Left lung (tissue), 14 donors: ENCODE results near the gene CDK2AP2. TPM values are rescaled to one million over a fixed set of nuclear protein-coding genes. Genes with fewer than 3 reads are reported as not detected.
"Not testable (repeated sequence)": the region's sequence is repeated elsewhere in the genome, so short reads cannot be mapped to it uniquely, and the experiment has no call there.

Experiments
- ATAC-seq: fragments of 200-7000 bp; cut with Tn5 transposase; one replicate; pipeline ENCODE4 v1.9.1; 2020; ENCODE audit warnings: moderate library complexity
- DNase-seq, 4 donors: peaks; one replicate each; pipeline ENCODE4 v3.0.0-alpha.2; 2013 to 2020
- H3K27ac ChIP-seq, 2 donors: fragments of 200-600 bp; sonication (generic) in 1 of 2; one replicate each; pipeline versions ENCODE4 v1.5.0 to v1.8.0; 2020 to 2021
- H3K27me3 ChIP-seq, 2 donors: fragments of 200-600 bp; sonication (generic) in 1 of 2; one replicate each; pipeline versions ENCODE4 v1.5.0 to v1.8.0; 2020 to 2021
- H3K36me3 ChIP-seq, 2 donors: fragments of 200-600 bp; sonication (generic) in 1 of 2; one replicate each; pipeline versions ENCODE4 v1.5.0 to v1.8.0; 2020 to 2021
- H3K4me1 ChIP-seq, 2 donors: fragments of 200-600 bp; one replicate each; pipeline ENCODE4 v1.8.0; 2021
- H3K4me3 ChIP-seq, 2 donors: fragments of 200-600 bp; sonication (generic) in 1 of 2; one replicate each; pipeline versions ENCODE4 v1.5.0 to v1.8.0; 2020 to 2021; ENCODE audit warnings: mild to moderate bottlenecking in 1 of 2
- H3K9me3 ChIP-seq, 2 donors: fragments of 200-600 bp; sonication (generic) in 1 of 2; one replicate each; pipeline versions ENCODE4 v1.5.0 to v1.8.0; 2020 to 2021
- intact Hi-C, 2 donors: fragments of 100-400 bp; cut with DNase I; formaldehyde crosslinking; loops; one replicate each; pipeline versions ENCODE4 v1.11.2 to v1.14.2; 2022
- long read RNA-seq, 12 donors: library from polyadenylated mRNA in 2 of 12; unstranded in 2 of 12; transcript quantifications; one replicate each; pipeline ENCODE4 v2.0.0 and lab custom pipeline, GENCODE V29; 2019 to 2026
- polyA plus RNA-seq, 6 donors: library from polyadenylated mRNA; unstranded; fragments of 120-200 nt; gene quantifications; one replicate each; pipeline ENCODE4 v1.2.1, GENCODE V29; 2013; ENCODE audit not compliant: insufficient read length in 6 of 6
- total RNA-seq, 2 donors: library from RNA; stranded (reverse); fragmentation: NEBNext Ultra II Directional; extraction: Animal tissue kit (Norgen Biotek cat#: 25700); gene quantifications; one replicate each; pipeline ENCODE4 v1.2.1, GENCODE V29; 2021
- TF ChIP-seq, protein P1 (sequence below), 2 donors: fragments of 200-600 bp; sonication (generic) in 1 of 2; IDR thresholded peaks; one replicate each; pipeline versions ENCODE4 v1.5.0 to v1.8.0; 2021; ENCODE audit warnings: antibody characterized with exemption in 2 of 2
- donor health status: DM: no; HTN: yes; CAD: no.
- donor health status: DM: no; HTN: no; CAD: no.

Gene CDK2AP2, protein sequence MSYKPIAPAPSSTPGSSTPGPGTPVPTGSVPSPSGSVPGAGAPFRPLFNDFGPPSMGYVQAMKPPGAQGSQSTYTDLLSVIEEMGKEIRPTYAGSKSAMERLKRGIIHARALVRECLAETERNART
- total RNA-seq, result 10 to 100 TPM; 82.2 to 92.8 TPM
- 10 to 100 TPM; 25.8 to 40.0 (median 29.2) TPM for polyA plus RNA-seq
- long read RNA-seq, donor 1, transcript CDK2AP2-201 (4 exons, 1,378 nt), result major isoform, 36 of 43 reads
- long read RNA-seq, donor 1, transcript CDK2AP2-202 (3 exons, 1,692 nt), result minor isoform, 6 of 43 reads
- long read RNA-seq, donor 1, partial matches to known transcripts, result 0 of 43 reads
- long read RNA-seq, donor 1, other reads (novel, unspliced or antisense), result 0 of 43 reads
- long read RNA-seq, donor 2, transcript CDK2AP2-202 (3 exons, 1,692 nt), result minor isoform, 5 of 27 reads
- long read RNA-seq, donor 2, transcript CDK2AP2-201 (4 exons, 1,378 nt), result major isoform, 19 of 27 reads
- long read RNA-seq, donor 2, partial matches to known transcripts, result 0 of 27 reads
- long read RNA-seq, donor 2, other reads (novel, unspliced or antisense), result 0 of 27 reads
- long read RNA-seq, donor 3, transcript CDK2AP2-201 (4 exons, 1,378 nt), result major isoform, 15 of 19 reads
- long read RNA-seq, donor 3, partial matches to known transcripts, result 0 of 19 reads
- long read RNA-seq, donor 3, other reads (novel, unspliced or antisense), result 0 of 19 reads
- long read RNA-seq, donor 4, transcript CDK2AP2-201 (4 exons, 1,378 nt), result major isoform, 117 of 135 reads
- long read RNA-seq, donor 4, transcript CDK2AP2-204 (4 exons, 923 nt), result minor isoform, 8 of 135 reads
- long read RNA-seq, donor 4, partial matches to known transcripts, result 4 of 135 reads
- long read RNA-seq, donor 4, other reads (novel, unspliced or antisense), result 2 of 135 reads
- long read RNA-seq, donor 5, transcript CDK2AP2-201 (4 exons, 1,378 nt), result major isoform, 37 of 43 reads
- long read RNA-seq, donor 5, partial matches to known transcripts, result 0 of 43 reads
- long read RNA-seq, donor 5, other reads (novel, unspliced or antisense), result 0 of 43 reads
- long read RNA-seq, donor 6, transcript CDK2AP2-201 (4 exons, 1,378 nt), result major isoform, 19 of 23 reads
- long read RNA-seq, donor 6, partial matches to known transcripts, result 0 of 23 reads
- long read RNA-seq, donor 6, other reads (novel, unspliced or antisense), result 0 of 23 reads
- long read RNA-seq, donor 7, transcript CDK2AP2-201 (4 exons, 1,378 nt), result major isoform, 9 of 13 reads
- long read RNA-seq, donor 7, partial matches to known transcripts, result 0 of 13 reads
- long read RNA-seq, donor 7, other reads (novel, unspliced or antisense), result 0 of 13 reads
- long read RNA-seq, donor 8, transcript CDK2AP2-201 (4 exons, 1,378 nt), result major isoform, 30 of 39 reads
- long read RNA-seq, donor 8, partial matches to known transcripts, result 0 of 39 reads
- long read RNA-seq, donor 8, other reads (novel, unspliced or antisense), result 0 of 39 reads
- long read RNA-seq, donor 9, result 0 reads
- long read RNA-seq, donor 10, transcript CDK2AP2-201 (4 exons, 1,378 nt), result major isoform, 102 of 129 reads
- long read RNA-seq, donor 10, transcript CDK2AP2-204 (4 exons, 923 nt), result minor isoform, 7 of 129 reads
- long read RNA-seq, donor 10, transcript CDK2AP2-202 (3 exons, 1,692 nt), result minor isoform, 15 of 129 reads
- long read RNA-seq, donor 10, partial matches to known transcripts, result 0 of 129 reads
- long read RNA-seq, donor 10, other reads (novel, unspliced or antisense), result 4 of 129 reads
- long read RNA-seq, donor 11, transcript CDK2AP2-202 (3 exons, 1,692 nt), result minor isoform, 11 of 28 reads
- long read RNA-seq, donor 11, transcript CDK2AP2-201 (4 exons, 1,378 nt), result major isoform, 13 of 28 reads
- long read RNA-seq, donor 11, partial matches to known transcripts, result 0 of 28 reads
- long read RNA-seq, donor 11, other reads (novel, unspliced or antisense), result 0 of 28 reads
- long read RNA-seq, donor 12, transcript CDK2AP2-201 (4 exons, 1,378 nt), result major isoform, 29 of 33 reads
- long read RNA-seq, donor 12, partial matches to known transcripts, result 0 of 33 reads
- long read RNA-seq, donor 12, other reads (novel, unspliced or antisense), result 0 of 33 reads

DNA sequence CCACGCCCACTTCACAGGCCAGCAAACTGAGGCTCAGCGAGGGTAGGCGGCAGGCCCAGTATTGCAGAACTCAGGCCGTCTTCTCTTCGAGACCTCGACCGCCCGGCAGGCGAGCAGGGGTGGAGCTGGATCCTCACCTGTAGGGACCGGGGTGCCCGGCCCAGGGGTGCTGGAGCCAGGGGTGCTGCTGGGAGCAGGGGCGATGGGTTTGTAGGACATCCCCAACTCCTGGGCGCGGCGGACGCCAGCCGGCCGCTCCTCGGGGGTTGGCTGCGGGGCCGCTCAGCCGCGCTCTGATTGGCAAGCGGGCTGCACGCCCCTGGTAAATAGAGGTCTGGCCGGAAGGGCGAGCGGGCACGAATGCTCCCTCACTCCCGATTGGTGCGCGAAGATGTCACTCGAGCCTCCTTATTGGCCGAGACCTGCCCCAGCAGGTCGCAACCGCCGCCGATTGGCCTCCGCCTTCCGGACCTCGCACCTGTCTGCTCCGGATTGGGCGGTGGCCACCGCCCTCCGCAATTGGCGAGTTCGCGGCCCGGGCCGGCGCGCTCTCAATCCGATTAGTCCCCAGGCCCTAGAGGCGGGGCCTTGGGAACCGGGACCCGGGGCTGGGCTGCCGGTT lies at the start of gene CDK2AP2:
Gene CDK2AP2, minus strand, starts transcription at position 299 of the 622 bp plus-strand sequence. Its CDS starts 80 bp downstream, at position 219.
- DNase-seq, result peak; percentile 90 to 100 (median 98)
- Histone ChIP-seq H3K36me3 (peaks cover 0 to 7% of the 10 kb centered on the region in 2 donors), H3K4me3 (peak within 1 kb of the TSS; percentile 83 to 94), H3K27ac (peak within 1 kb of the TSS; percentile 97 to 99), H3K4me1 (peaks cover 24 to 52% of the 10 kb centered on the region in 2 donors), H3K27me3 (peaks cover 0 to 46% of the 10 kb centered on the region in 2 donors), H3K9me3 (no peaks in the 10 kb centered on the region)
- intact Hi-C loops, result loop anchor here in 1 of 2 donors (5.0 kb wide), 1 partner anchor 116 kb away; the partner anchor contains the start of gene RAD9A
- TF ChIP-seq, protein P1, sequence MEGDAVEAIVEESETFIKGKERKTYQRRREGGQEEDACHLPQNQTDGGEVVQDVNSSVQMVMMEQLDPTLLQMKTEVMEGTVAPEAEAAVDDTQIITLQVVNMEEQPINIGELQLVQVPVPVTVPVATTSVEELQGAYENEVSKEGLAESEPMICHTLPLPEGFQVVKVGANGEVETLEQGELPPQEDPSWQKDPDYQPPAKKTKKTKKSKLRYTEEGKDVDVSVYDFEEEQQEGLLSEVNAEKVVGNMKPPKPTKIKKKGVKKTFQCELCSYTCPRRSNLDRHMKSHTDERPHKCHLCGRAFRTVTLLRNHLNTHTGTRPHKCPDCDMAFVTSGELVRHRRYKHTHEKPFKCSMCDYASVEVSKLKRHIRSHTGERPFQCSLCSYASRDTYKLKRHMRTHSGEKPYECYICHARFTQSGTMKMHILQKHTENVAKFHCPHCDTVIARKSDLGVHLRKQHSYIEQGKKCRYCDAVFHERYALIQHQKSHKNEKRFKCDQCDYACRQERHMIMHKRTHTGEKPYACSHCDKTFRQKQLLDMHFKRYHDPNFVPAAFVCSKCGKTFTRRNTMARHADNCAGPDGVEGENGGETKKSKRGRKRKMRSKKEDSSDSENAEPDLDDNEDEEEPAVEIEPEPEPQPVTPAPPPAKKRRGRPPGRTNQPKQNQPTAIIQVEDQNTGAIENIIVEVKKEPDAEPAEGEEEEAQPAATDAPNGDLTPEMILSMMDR (IDR thresholded peaks at IDR 0.05), result no peak
- peak; percentile 82 for ATAC-seq

DNA sequence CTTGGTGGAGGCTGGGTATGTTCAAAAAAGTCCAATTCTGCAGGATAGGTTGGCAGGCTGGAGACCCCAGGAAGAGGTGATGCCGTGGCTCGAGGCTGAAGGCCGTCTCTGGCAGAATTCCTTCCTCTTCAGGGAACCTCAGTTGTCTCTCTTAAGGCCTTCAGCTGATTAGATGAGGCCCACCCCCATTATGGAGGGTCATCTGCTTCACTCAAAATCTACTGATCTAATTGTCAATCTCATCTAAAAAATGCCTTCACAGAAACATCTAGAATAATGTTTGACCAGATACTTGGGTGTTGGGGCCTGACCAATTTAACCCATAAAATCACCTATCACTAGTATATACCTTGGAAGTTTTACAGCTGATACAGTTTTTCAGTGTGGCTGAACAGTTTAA lies 48.3 kb upstream of the CDK2AP2 start:
- ATAC-seq (no peak), DNase-seq (no peak)
- TF ChIP-seq, protein P1 (IDR thresholded peaks at IDR 0.05), result no peak
- H3K4me1 ChIP-seq, result no peaks in the 10 kb centered on the region
- no peaks in the 10 kb centered on the region for H3K36me3 ChIP-seq
- intact Hi-C loops, result no loop called here
- peaks cover 0 to 7% of the 10 kb centered on the region in 2 donors for H3K27me3 ChIP-seq
- no peak overlapping the region for H3K27ac ChIP-seq
- no peak overlapping the region for H3K4me3 ChIP-seq
- peaks cover 0 to 6% of the 10 kb centered on the region in 2 donors for H3K9me3 ChIP-seq

DNA sequence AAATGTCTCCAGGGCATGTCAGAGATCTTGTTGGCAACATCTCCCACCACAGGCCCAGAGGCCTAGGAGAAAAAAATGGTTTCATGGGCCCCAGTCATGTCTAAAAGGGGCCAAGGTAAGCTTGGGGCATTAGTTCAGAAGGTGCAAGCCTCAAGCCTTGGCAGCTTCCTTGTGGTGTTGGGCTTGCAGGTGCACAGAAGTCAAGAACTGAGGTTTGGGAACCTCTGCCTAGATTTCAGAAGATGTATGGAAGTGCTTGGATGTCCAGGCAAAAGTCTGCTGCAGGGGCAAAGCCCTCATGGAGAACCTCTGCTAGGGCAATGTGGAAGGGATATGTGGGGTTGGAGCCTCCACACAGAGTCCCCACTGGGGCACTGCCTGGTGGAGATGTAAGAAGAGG lies 43.7 kb upstream of the CDK2AP2 start:
- H3K4me3 ChIP-seq, H3K36me3 ChIP-seq, DNase-seq, H3K9me3 ChIP-seq, ATAC-seq, H3K27me3 ChIP-seq, intact Hi-C loops, H3K4me1 ChIP-seq, H3K27ac ChIP-seq: not testable (repeated sequence)

DNA sequence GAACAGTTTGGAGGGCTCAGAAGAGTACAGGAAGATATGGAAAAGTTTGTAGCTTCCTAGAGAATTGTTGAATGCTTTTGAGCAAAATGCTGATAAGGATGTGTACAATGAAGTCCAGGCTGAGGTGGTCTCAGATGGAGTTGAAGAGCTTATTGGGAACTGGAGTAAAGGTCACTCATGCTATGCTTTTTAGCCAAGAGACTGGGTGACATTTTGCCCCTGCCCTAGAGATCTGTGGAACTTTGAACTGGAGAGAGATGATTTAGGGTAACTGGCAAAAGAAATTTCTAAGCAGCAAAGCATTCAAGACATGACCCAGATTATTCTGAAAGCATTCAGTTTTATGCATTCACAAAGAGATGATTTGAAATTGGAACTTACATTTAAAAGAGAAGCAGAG lies 43.2 kb upstream of the CDK2AP2 start:
- H3K27ac ChIP-seq, result no peak overlapping the region
- no peaks in the 10 kb centered on the region for H3K4me1 ChIP-seq
- DNase-seq, result no peak
- intact Hi-C loops, result no loop called here
- H3K9me3 ChIP-seq, result peaks cover 0 to 6% of the 10 kb centered on the region in 2 donors
- TF ChIP-seq, protein P1 (IDR thresholded peaks at IDR 0.05), result no peak
- no peak for ATAC-seq
- no peaks in the 10 kb centered on the region for H3K27me3 ChIP-seq
- no peak overlapping the region for H3K4me3 ChIP-seq
- H3K36me3 ChIP-seq, result no peaks in the 10 kb centered on the region
